ENCODE results near the gene PGC. TPM values are rescaled to one million over a fixed set of nuclear protein-coding genes. Genes with fewer than 3 reads are reported as not detected.

Gene PGC
- total RNA-seq, 3 donors from 2014 or later, result 0.14 to 0.38 (median 0.24) TPM

DNA sequence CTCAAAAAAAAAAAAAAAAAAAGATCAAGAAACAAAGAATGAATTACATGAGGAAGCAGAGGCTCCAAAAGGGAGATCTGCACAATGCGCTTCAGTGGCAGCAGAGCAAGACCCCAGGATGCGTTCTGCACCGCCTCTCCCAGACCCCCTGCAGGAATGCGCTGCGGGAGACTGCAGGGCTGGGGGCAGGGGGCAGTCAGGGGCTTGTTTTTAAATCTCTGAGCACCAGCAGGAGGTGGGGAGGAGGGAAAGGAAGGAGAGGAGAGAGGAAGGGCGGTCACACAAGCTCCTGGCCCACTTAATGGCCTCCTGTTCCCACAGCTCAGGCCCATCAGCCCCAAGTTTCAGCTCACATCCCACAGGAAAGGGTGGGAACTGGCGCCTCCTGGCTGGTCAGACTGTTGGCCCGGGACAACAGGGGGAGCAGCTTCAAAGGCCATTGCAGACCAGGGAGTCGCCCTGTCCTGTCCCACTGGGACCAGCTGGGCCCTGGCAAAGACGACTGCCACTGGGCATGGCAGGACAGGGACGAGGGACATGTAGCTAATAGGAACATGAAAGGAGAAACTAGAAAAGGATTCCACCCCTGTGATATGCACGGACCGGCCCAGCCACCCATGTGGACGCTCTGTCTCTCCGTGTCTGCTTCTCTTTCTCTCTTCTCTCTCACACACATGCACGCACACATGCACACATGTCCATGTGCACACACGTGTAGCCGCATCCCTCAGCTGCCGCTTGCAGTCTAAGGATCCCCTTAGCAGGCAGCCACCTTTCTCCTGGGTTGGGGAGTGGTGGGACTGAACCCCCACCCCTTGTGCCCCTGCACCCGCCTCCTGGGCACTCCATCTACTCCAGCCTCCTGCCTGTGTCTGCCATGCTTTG is 46.5 kb downstream of the PGC start:
- H3K36me3 Mint-ChIP-seq (ENCODE audit: insufficient read depth), result peaks cover 3% of the 10 kb centered on the region
- no peak for ATAC-seq
- no peaks in the 10 kb centered on the region for H3K27me3 Mint-ChIP-seq (ENCODE audit: low read depth)
- no peak overlapping the region for H3K4me3 Mint-ChIP-seq
- no peaks in the 10 kb centered on the region for H3K9me3 Mint-ChIP-seq
- DNase-seq, result no peak
- peaks cover 12% of the 10 kb centered on the region for H3K4me1 Mint-ChIP-seq (ENCODE audit: low read depth)

DNA sequence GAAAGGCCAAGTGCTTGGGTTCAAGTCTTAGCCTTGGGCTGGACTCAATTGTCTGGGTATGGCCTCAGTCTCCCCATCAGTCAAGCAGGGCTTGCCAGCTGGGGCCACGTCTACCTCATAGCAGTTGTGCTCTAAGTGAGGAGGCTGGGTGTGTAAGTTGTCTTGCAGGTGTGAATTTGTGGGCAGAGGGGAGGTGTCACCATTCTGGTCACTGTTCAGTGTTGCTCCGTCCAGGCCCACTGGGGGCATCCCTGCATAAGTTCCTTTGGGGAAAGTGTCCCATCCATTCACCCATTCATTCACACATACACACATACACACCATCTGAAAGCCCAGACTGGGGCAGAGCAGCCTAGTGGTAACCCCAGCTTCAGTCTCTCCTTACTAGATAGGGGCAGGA is 48.1 kb downstream of the PGC start:
- ATAC-seq (no peak), DNase-seq (no peak)
- H3K36me3 Mint-ChIP-seq (ENCODE audit: insufficient read depth), result peaks cover 3% of the 10 kb centered on the region
- no peaks in the 10 kb centered on the region for H3K27me3 Mint-ChIP-seq (ENCODE audit: low read depth)
- peaks cover 3% of the 10 kb centered on the region for H3K4me1 Mint-ChIP-seq (ENCODE audit: low read depth)
- no peak overlapping the region for H3K4me3 Mint-ChIP-seq
- H3K9me3 Mint-ChIP-seq, result no peaks in the 10 kb centered on the region

DNA sequence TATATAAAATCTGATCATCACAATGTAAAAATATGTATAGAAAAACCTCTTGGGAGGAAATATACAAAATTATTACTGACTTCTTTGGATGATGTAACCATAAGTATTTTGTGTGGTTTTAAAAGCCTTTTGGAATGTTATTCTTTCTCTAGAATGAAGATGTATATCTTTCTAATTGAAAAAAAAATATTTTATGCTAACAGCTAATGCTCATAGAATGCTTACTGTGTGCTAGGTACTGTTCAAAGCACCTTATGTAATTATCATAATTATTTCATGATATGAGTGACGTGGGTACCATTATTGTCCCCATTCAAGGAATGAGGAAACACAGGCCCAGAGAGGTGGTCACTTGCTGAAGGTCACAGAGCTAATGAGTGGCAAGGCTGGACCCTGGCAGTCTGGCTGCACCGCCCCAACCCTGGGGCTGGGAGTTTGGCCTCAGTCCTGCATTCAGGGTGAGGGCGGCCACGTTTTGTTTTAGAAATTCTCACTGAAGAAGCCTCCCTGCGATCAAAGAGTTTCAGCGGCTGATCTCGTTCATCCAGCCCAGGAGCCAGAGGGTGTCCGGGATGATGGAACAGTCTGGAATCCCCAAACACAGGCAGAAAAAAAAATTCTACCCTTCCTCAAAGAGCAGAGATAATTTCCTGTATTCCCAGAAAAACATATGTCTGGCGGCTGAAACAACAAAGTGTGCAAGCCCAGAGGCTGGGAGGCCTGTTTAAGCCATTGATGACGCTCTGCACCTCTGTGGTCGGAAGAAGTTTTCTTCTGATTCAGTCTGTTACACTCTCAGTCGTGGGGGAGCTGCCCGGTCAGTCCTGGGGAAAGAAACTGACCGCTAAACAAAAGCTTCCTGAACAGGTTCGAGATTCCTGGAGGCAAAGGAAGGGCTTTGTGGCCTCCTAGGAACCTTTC is 49.1 kb downstream of the PGC start:
- H3K27me3 Mint-ChIP-seq (ENCODE audit: low read depth), result no peaks in the 10 kb centered on the region
- no peak overlapping the region for H3K4me3 Mint-ChIP-seq

DNA sequence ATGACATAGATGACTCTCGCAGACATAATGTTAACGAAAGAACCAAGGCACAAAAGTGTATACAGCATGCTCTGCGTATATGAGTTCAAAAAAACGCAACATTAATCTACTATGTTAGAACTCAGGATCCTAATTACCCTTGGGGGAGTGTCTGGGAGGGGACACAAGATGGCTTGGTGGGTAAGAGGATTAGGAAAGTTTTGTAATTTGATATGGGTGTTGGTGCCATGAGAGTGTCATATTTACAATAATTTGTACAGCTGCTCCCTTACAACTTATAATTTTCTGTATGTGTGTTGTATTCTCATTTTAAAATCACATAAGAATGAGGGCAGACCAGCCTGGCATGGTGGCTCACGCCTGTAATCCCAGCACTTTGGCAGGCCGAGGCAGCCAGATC is 50.4 kb downstream of the PGC start:
- ATAC-seq (no peak), DNase-seq (no peak)
- Mint-ChIP-seq H3K4me3 (no peak overlapping the region), H3K27me3 (ENCODE audit: low read depth) (no peaks in the 10 kb centered on the region), H3K4me1 (ENCODE audit: low read depth) (peaks cover 3% of the 10 kb centered on the region), H3K36me3 (ENCODE audit: insufficient read depth) (peaks cover 3% of the 10 kb centered on the region), H3K9me3 (no peaks in the 10 kb centered on the region)

More for the DNA sequence above, 49.1 kb downstream of the PGC start:
- Mint-ChIP-seq H3K4me1 (ENCODE audit: low read depth) (peaks cover 3% of the 10 kb centered on the region), H3K36me3 (ENCODE audit: insufficient read depth) (peaks cover 3% of the 10 kb centered on the region), H3K9me3 (no peaks in the 10 kb centered on the region)
- ATAC-seq, result no peak
- no peak for DNase-seq

DNA sequence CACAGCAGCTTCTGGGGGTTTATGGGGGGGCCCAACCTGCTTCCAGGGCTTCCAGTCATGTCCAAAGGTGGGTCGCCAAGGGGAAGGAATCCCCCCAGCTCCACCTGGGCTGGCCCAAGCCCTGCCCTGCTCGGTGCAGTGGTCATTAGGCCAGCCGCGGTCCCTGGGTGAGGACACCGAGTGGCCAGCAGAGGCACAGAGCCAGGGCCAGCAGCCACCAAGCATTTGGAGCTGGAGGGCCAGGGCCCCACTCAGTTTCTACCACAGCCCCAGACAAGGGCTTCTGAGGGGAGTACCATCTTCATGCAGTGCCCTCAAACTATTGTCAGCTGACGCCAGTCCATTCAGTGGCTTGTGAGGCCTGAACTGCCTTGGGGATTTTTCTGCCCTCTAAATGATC is 51.4 kb downstream of the PGC start:
- no peaks in the 10 kb centered on the region for H3K4me1 Mint-ChIP-seq (ENCODE audit: low read depth)
- DNase-seq, result no peak
- peaks cover 3% of the 10 kb centered on the region for H3K36me3 Mint-ChIP-seq (ENCODE audit: insufficient read depth)
- no peak overlapping the region for H3K4me3 Mint-ChIP-seq
- no peaks in the 10 kb centered on the region for H3K27me3 Mint-ChIP-seq (ENCODE audit: low read depth)
- no peak for ATAC-seq
- H3K9me3 Mint-ChIP-seq, result no peaks in the 10 kb centered on the region

DNA sequence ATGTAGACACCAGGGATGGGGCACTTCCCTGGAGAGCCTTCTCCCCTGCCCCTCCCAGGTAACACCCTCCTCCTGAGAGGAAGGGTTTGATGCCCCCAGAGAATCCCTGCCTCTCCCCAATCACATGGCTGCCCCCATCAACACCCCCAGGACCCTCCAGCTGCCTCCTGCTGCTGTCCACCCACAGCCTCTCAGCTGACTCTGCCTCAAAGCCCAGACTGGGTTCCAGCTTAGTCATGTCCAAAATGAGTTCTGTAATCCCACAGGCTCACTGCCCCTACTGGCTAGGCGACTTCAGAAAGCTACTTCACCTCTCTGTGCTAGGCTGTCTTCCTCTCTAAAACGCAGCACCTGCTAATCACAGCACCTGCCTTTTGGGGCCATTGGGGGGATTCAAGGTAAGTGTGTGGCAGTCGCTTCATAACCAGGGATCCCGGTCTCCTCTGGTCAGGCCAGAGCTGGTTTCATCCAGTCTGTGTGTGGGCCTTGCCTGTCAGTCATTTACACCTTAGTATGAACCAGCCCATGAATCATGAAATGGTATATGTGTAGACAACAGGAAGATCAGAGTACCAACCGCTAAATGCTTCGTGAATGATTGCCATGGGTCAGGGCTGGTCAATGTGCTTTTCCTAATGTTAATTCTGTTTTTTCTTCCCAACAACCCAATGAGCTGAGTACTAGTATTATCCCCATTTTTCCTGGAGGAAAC is 52.2 kb downstream of the PGC start:
- Mint-ChIP-seq H3K36me3 (ENCODE audit: insufficient read depth) (peaks cover 3% of the 10 kb centered on the region), H3K4me3 (no peak overlapping the region), H3K9me3 (no peaks in the 10 kb centered on the region), H3K4me1 (ENCODE audit: low read depth) (no peaks in the 10 kb centered on the region), H3K27me3 (ENCODE audit: low read depth) (no peaks in the 10 kb centered on the region)
- no peak for ATAC-seq
- DNase-seq, result no peak

DNA sequence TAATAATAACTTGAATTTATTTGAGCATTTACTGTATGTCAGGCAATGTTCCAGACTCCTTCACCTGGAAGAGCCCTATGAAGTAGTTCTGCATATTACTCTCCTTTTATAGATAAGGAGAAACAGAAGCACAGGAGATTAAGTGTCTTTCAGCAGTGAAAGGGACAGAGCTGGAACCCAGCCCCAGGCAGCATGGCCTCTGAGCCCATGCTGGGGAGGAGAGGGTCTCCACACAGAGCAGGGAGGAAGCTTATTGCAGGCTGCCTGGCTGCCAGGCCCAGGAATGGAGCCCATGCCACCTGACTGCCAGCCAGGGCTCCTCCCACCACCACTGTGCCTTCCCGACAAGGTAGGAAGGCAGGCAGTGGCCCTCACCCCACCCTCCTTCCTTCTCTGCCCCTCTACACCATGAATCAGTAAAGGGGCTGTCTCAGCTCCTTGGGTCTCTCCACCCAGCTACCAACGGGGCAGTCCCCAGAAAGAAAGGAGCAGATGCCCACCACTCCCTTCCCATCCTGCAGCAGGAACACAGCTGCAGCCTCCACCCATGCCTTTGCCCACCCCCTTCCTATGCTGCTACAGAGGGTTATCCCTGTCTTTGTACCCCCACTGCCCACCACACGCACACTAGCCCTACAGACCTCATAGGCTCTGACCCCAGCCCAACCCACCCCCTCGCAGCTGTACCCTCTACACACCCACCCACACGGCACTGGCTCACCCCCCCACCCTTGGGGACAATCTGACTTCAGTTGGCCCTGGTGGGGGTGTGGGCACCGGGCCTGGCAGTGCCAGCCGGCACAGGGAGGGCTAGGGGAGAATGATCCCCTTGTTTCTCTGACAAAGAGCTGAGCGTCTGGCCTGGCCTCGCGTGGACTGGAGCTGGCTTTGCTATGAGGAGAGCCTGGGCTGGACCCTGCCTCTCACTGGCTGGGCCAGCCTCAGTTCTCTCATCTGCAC is 53.6 kb downstream of the PGC start:
- Mint-ChIP-seq H3K4me3 (no peak overlapping the region), H3K4me1 (ENCODE audit: low read depth) (no peaks in the 10 kb centered on the region), H3K9me3 (no peaks in the 10 kb centered on the region), H3K36me3 (ENCODE audit: insufficient read depth) (peaks cover 3% of the 10 kb centered on the region), H3K27me3 (ENCODE audit: low read depth) (no peaks in the 10 kb centered on the region)
- DNase-seq, result no peak
- no peak for ATAC-seq

DNA sequence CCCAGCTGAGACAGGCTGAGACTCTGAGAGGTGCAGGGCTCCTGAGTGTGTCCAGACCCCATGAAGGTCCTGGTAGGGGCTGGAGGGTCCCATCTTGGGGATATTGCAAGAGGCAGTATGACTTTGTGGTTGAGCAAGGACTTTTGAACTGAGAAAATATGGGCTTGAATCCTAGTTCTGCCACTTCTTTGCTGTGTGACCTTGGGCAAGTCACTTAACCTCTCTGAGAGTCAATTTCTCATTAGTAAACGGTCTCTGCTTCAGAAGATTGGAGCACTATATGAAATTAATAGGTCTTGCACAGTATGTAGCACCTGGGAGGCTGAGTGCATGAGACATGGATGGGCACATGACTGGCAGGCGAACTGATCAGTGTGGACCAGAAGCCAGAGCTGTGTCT is 54.5 kb downstream of the PGC start:
- peaks cover 7% of the 10 kb centered on the region for H3K36me3 Mint-ChIP-seq (ENCODE audit: insufficient read depth)
- H3K9me3 Mint-ChIP-seq, result no peaks in the 10 kb centered on the region
- H3K4me1 Mint-ChIP-seq (ENCODE audit: low read depth), result no peaks in the 10 kb centered on the region
- no peaks in the 10 kb centered on the region for H3K27me3 Mint-ChIP-seq (ENCODE audit: low read depth)
- ATAC-seq, result no peak
- DNase-seq, result no peak
- no peak overlapping the region for H3K4me3 Mint-ChIP-seq

DNA sequence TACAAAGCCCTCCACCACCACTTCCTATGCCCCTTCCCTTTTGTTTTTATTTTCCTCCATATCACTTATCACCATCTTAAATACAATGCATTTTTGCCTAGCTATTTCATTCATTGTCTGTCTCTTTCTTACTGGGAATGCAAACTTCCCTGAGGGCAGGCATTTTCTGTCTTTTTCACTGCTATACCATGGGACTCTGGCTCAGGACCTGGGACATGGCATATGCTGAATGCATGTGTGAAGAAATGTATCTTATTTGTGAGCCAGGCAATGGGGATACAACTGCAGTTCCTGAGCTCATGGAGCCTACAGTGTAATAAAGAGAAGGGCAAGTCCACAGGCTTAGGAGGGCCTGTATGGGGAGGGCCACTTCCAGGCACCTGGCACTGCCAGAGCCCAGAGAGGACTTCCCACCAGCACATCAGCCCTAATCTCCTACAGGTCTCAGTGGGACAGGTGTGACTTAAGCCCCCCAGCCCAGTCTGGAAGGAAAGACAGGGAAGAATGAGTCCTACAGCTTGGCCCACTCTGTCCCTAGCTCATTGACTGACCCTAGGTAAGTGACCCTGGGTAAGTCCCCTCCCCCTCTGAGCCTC is 55.0 kb downstream of the PGC start:
- Mint-ChIP-seq H3K36me3 (ENCODE audit: insufficient read depth) (peaks cover 3% of the 10 kb centered on the region), H3K27me3 (ENCODE audit: low read depth) (no peaks in the 10 kb centered on the region), H3K4me3 (no peak overlapping the region), H3K4me1 (ENCODE audit: low read depth) (no peaks in the 10 kb centered on the region), H3K9me3 (no peaks in the 10 kb centered on the region)
- DNase-seq, result no peak
- ATAC-seq, result no peak

DNA sequence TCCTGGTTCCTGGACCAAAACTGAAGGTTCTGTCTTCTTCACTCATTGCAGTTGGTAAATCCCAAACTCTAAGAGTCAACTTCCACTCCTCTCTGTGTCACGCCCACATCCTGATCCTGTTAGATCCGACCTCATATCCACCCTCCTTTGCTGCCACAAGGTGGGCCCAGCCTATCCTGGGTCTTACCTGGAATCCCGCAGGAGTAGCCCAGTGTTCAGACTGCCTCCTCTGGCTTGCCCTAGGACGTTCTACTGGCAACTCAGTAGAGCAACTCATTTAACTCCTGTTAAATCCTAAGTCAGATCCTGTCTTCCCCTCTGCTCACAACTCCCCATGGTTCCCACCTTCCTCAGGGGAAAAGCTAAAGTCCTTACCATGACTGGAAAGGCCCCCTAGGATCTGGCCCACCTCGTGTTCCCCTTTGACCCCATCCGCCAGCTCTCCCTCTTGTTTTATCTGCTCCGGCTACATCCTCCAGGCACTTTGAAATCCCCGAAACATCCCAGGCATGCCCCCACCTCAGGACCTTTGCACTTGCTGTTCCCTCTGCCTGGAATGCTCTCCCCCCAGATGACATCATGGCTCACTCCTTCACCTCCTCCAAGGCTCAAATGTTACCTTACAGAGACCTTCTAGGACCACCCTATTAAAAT is 55.6 kb downstream of the PGC start:
- no peak for ATAC-seq
- Mint-ChIP-seq H3K36me3 (ENCODE audit: insufficient read depth) (peaks cover 3% of the 10 kb centered on the region), H3K4me1 (ENCODE audit: low read depth) (no peaks in the 10 kb centered on the region), H3K9me3 (no peaks in the 10 kb centered on the region), H3K4me3 (no peak overlapping the region), H3K27me3 (ENCODE audit: low read depth) (no peaks in the 10 kb centered on the region)
- DNase-seq, result no peak

DNA sequence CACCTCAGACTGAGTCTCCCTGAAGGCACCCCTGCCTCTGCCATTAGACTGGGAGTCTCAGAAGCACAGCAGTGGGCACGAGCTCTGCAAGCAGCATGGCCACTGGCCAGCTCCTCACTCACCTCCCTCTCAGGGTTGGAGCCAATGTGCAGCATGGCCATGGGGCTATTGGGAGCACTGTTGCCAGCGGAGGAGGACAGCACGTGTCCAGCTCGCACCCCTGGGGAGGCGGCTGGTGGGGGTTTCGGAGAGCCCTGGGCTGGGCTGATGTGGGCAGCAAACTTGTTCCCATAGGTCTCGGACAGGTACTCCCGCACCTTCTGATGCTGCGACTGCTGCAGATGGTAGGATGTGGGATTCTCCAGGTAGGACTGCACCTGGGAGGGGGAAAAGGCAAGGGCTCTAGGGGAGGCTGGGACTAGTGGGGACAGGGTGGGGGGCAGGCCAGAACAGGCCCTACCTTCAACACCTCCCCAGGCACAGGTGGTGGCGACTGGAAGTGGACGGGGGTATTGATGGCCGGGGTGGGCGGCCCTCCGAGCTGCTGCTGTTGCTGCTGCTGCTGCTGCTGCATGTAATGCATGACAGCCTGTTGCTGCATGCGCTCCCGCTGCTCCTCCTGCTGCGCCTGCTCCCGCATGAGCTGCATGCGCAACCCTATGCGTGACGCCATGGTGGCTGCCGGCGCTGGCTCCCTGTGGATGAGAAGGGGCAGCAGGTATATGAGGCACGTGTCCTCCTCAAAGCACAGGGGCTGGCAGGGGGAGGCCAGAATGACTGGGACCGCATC is 56.5 kb downstream of the PGC start:
- H3K36me3 Mint-ChIP-seq (ENCODE audit: insufficient read depth), result peaks cover 3% of the 10 kb centered on the region
- no peak for ATAC-seq

More for the DNA sequence above, 56.5 kb downstream of the PGC start:
- H3K9me3 Mint-ChIP-seq, result no peaks in the 10 kb centered on the region
- H3K4me3 Mint-ChIP-seq, result no peak overlapping the region
- no peaks in the 10 kb centered on the region for H3K27me3 Mint-ChIP-seq (ENCODE audit: low read depth)
- H3K4me1 Mint-ChIP-seq (ENCODE audit: low read depth), result no peaks in the 10 kb centered on the region
- DNase-seq, result no peak

All from activated T-cell treated with anti-CD3 and anti-CD28 coated beads, Interleukin-2, amount 50 U/mL, for 4 hours (primary cell).